DOHH2 (cell line): Measurements from ENCODE around the gene CGNL1.

Source experiments
- EZH2phosphoT487 ChIP-seq: fragments of 200-600 bp; sonication (generic); IDR thresholded peaks from 2 replicates; pipeline ENCODE4 v1.6.1; 2017; ENCODE audit warnings: borderline replicate concordance, mild to moderate bottlenecking, antibody characterized with exemption, low read length, moderate library complexity, mixed read lengths
- TF ChIP-seq, protein P1 (sequence below): fragments of 200-600 bp; sonication (generic); IDR thresholded peaks from one replicate; pipeline ENCODE4 v1.5.1; 2014; ENCODE audit warnings: antibody characterized with exemption, mild to moderate bottlenecking, low read depth, low read length; ENCODE audit not compliant: poor library complexity, severe bottlenecking

DNA sequence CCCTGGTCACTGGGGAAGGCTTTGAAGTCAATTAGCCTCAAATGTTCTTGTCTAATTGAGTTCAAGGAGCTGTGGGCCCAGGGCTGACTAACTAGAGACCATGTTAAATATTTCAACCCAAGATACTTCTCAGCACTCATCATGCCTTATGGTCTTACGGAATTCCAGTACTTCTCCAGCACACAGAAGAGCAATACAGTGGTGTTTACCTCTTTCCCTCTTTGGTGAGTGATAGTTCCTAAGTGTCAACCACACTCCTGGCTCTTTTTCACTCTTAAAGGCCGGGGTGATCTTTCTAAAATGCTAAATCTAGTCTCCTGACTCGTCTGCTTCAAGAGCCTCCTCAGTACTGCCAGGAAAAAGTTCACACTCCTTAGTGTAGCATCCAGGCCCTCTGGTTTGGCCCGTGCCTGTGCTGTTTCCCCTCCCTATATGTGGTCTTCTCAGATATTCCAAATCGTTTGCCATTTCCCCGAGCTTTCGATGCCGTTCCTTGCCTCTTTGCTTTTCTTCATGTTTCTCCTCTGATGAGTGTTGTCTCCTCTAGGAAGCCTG, 220.1 kb downstream of the CGNL1 start:
- TF ChIP-seq, protein P1, sequence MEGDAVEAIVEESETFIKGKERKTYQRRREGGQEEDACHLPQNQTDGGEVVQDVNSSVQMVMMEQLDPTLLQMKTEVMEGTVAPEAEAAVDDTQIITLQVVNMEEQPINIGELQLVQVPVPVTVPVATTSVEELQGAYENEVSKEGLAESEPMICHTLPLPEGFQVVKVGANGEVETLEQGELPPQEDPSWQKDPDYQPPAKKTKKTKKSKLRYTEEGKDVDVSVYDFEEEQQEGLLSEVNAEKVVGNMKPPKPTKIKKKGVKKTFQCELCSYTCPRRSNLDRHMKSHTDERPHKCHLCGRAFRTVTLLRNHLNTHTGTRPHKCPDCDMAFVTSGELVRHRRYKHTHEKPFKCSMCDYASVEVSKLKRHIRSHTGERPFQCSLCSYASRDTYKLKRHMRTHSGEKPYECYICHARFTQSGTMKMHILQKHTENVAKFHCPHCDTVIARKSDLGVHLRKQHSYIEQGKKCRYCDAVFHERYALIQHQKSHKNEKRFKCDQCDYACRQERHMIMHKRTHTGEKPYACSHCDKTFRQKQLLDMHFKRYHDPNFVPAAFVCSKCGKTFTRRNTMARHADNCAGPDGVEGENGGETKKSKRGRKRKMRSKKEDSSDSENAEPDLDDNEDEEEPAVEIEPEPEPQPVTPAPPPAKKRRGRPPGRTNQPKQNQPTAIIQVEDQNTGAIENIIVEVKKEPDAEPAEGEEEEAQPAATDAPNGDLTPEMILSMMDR: no peak
- no peak for TF ChIP-seq EZH2phosphoT487
